HepG2 (cell line): Measurements from ENCODE around the gene ARL3. TPM values are rescaled to one million over a fixed set of nuclear protein-coding genes. Genes with fewer than 3 reads are reported as not detected.

Experiments used
- BRD4 ChIP-seq: sonication (generic); formaldehyde crosslinking; IDR thresholded peaks from 2 replicates; pipeline ENCODE4 v1.4.0; 2020; ENCODE audit warnings: missing genetic modification reagents
- GTF2F1 ChIP-seq: fragments of 150-350 bp; IDR thresholded peaks from 2 replicates; pipeline ENCODE4 v1.6.1; 2014; ENCODE audit warnings: low read length
- IRF2 ChIP-seq: IDR thresholded peaks from 2 replicates; pipeline ENCODE4 v1.6.1; 2018; ENCODE audit warnings: missing genetic modification reagents, missing compliant biosample characterization
- KLF12 ChIP-seq: sonication (generic); formaldehyde crosslinking; IDR thresholded peaks from 2 replicates; pipeline ENCODE4 v1.4.0; 2020; ENCODE audit warnings: missing genetic modification reagents, borderline replicate concordance
- NR3C1 ChIP-seq: sonication (generic); formaldehyde crosslinking; IDR thresholded peaks from 2 replicates; pipeline ENCODE4 v1.4.0; 2020; ENCODE audit warnings: missing genetic modification reagents
- RELA ChIP-seq: sonication (generic); formaldehyde crosslinking; IDR thresholded peaks from 2 replicates; pipeline ENCODE4 v1.4.0; 2020; ENCODE audit warnings: missing genetic modification reagents
- SRSF1 ChIP-seq: fragments of 200-400 bp; formaldehyde crosslinking; optimal IDR thresholded peaks from 2 replicates; pipeline ENCODE3; 2017; ENCODE audit warnings: mild to moderate bottlenecking, low read depth, low read length, moderate library complexity
- ZMAT3 ChIP-seq: sonication (generic); formaldehyde crosslinking; conservative IDR thresholded peaks from 2 replicates; pipeline ENCODE4 v1.7.0; 2021; ENCODE audit warnings: missing genetic modification reagents
- ZNF143 ChIP-seq: sonication (generic); formaldehyde crosslinking; IDR thresholded peaks from 2 replicates; pipeline ENCODE4 v1.4.0; 2020; ENCODE audit warnings: missing genetic modification reagents
- ZNF264 ChIP-seq: sonication (generic); formaldehyde crosslinking; IDR thresholded peaks from 2 replicates; pipeline ENCODE4 v1.4.0; 2020; ENCODE audit warnings: missing genetic modification reagents
- ZNF510 ChIP-seq: sonication (generic); formaldehyde crosslinking; IDR thresholded peaks from 2 replicates; pipeline ENCODE4 v1.4.0; 2020; ENCODE audit warnings: low read depth, mild to moderate bottlenecking, missing genetic modification reagents
- ZNF891 ChIP-seq: sonication (generic); formaldehyde crosslinking; IDR thresholded peaks from 2 replicates; pipeline ENCODE4 v1.5.0; 2020; ENCODE audit warnings: mild to moderate bottlenecking, missing genetic modification reagents
- polyA plus RNA-seq, 8 experiments: library from polyadenylated mRNA; depleted of rRNA in 3 of 8; stranded (reverse) in 7 of 8; unstranded in 1 of 8; fragments of >200 nt; fragmentation: Illumina TruSeq in 4 of 8; extraction: Trizol in 4 of 8; gene quantifications; 2 replicates each; pipeline versions ENCODE4 v1.2.1 to v1.2.3, GENCODE V29; 2011 to 2016; ENCODE audit warnings: low read depth in 4 of 8, missing spikeins in 1 of 8, mixed read lengths in 1 of 8; ENCODE audit not compliant: insufficient read depth in 1 of 8
- total RNA-seq, 5 experiments: library from RNA; depleted of rRNA; stranded (reverse); fragments of >200 nt; fragmentation: Illumina TruSeq; extraction: Trizol; gene quantifications; 2 replicates each; pipeline ENCODE4 v1.2.3, GENCODE V29; 2016; ENCODE audit warnings: low read depth in 1 of 5
- TF ChIP-seq, protein P1 (sequence below): sonication (generic); formaldehyde crosslinking; IDR thresholded peaks from 2 replicates; pipeline ENCODE4 v1.5.1; 2020; ENCODE audit warnings: missing genetic modification reagents, mild to moderate bottlenecking, borderline replicate concordance
- TF ChIP-seq, protein P2 (sequence below): sonication (generic); formaldehyde crosslinking; IDR thresholded peaks from 2 replicates; pipeline ENCODE4 v1.8.1; 2023; ENCODE audit warnings: missing genetic modification reagents, inconsistent platforms, borderline replicate concordance
- TF ChIP-seq, protein P3 (sequence below): IDR thresholded peaks from 2 replicates; pipeline ENCODE4 v1.6.1; 2016; ENCODE audit warnings: missing compliant biosample characterization, missing genetic modification reagents, borderline replicate concordance
- TF ChIP-seq, protein P4 (sequence below): sonication (generic); formaldehyde crosslinking; IDR thresholded peaks from 2 replicates; pipeline ENCODE4 v1.4.0; 2020; ENCODE audit warnings: low read depth, missing genetic modification reagents
- TF ChIP-seq, protein P5 (sequence below): sonication (generic); formaldehyde crosslinking; IDR thresholded peaks from 2 replicates; pipeline ENCODE4 v1.5.0; 2020; ENCODE audit warnings: mild to moderate bottlenecking, missing genetic modification reagents
- TF ChIP-seq, protein P6 (sequence below): sonication (generic); formaldehyde crosslinking; IDR thresholded peaks from 2 replicates; pipeline ENCODE4 v1.4.0; 2020; ENCODE audit warnings: missing genetic modification reagents

Gene ARL3
- total and polyA plus RNA-seq, 2 of the 13 experiments (the other 11 are each of a cell fraction or from before 2014, with no cell fraction given): 5.2 to 6.6 TPM

DNA sequence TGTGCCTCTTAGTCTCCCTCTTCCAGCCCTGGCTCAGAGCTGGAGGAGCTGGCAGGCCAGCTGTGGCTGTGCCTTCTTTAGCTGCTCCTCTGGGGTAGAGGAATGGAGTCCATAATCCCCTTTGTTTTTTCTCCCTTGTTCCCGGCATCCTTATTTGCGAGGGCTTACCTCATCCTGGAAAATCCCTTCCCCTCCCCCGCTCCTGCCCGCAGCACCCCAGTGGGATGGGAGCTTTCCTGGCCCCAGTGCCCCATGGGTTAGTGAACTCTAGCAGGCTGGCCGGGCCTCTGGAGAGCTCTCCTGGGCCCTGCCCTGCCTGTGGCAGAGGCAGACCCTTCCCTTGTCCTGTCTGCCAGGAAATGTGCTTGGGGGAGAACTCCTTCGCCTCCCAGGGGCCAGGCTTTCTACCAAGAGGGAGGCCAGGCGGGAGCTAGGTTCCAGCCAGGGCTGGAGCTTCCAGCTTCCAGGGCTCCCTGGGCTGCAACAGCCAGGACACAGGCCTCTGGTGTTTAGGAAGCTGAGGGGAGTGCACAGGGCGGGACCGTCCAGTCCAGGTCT lies 86.4 kb downstream of the ARL3 start (continued):
- TF ChIP-seq ZNF510 (CRISPR knock-in tag): no peak
- TF ChIP-seq, protein P1, sequence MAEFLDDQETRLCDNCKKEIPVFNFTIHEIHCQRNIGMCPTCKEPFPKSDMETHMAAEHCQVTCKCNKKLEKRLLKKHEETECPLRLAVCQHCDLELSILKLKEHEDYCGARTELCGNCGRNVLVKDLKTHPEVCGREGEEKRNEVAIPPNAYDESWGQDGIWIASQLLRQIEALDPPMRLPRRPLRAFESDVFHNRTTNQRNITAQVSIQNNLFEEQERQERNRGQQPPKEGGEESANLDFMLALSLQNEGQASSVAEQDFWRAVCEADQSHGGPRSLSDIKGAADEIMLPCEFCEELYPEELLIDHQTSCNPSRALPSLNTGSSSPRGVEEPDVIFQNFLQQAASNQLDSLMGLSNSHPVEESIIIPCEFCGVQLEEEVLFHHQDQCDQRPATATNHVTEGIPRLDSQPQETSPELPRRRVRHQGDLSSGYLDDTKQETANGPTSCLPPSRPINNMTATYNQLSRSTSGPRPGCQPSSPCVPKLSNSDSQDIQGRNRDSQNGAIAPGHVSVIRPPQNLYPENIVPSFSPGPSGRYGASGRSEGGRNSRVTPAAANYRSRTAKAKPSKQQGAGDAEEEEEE (CRISPR knock-in tag): no peak
- TF ChIP-seq ZMAT3 (CRISPR knock-in tag): no peak
- TF ChIP-seq, protein P2, sequence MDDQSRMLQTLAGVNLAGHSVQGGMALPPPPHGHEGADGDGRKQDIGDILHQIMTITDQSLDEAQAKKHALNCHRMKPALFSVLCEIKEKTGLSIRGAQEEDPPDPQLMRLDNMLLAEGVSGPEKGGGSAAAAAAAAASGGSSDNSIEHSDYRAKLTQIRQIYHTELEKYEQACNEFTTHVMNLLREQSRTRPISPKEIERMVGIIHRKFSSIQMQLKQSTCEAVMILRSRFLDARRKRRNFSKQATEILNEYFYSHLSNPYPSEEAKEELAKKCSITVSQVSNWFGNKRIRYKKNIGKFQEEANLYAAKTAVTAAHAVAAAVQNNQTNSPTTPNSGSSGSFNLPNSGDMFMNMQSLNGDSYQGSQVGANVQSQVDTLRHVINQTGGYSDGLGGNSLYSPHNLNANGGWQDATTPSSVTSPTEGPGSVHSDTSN (CRISPR knock-in tag): no peak
- TF ChIP-seq BRD4: no peak
- TF ChIP-seq IRF2 (CRISPR knock-in tag): no peak
- TF ChIP-seq GTF2F1: no peak
- TF ChIP-seq NR3C1 (CRISPR knock-in tag): no peak
- TF ChIP-seq, protein P3, sequence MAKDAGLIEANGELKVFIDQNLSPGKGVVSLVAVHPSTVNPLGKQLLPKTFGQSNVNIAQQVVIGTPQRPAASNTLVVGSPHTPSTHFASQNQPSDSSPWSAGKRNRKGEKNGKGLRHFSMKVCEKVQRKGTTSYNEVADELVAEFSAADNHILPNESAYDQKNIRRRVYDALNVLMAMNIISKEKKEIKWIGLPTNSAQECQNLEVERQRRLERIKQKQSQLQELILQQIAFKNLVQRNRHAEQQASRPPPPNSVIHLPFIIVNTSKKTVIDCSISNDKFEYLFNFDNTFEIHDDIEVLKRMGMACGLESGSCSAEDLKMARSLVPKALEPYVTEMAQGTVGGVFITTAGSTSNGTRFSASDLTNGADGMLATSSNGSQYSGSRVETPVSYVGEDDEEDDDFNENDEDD (CRISPR knock-in tag): no peak
- TF ChIP-seq SRSF1: peak; percentile 22
- TF ChIP-seq ZNF143 (CRISPR knock-in tag): peak; percentile 56; the same call in 1 of the 2 replicates
- TF ChIP-seq ZNF891: no peak
- TF ChIP-seq ZNF264: no peak
- TF ChIP-seq RELA (CRISPR knock-in tag): peak; percentile 100
- TF ChIP-seq, protein P4, sequence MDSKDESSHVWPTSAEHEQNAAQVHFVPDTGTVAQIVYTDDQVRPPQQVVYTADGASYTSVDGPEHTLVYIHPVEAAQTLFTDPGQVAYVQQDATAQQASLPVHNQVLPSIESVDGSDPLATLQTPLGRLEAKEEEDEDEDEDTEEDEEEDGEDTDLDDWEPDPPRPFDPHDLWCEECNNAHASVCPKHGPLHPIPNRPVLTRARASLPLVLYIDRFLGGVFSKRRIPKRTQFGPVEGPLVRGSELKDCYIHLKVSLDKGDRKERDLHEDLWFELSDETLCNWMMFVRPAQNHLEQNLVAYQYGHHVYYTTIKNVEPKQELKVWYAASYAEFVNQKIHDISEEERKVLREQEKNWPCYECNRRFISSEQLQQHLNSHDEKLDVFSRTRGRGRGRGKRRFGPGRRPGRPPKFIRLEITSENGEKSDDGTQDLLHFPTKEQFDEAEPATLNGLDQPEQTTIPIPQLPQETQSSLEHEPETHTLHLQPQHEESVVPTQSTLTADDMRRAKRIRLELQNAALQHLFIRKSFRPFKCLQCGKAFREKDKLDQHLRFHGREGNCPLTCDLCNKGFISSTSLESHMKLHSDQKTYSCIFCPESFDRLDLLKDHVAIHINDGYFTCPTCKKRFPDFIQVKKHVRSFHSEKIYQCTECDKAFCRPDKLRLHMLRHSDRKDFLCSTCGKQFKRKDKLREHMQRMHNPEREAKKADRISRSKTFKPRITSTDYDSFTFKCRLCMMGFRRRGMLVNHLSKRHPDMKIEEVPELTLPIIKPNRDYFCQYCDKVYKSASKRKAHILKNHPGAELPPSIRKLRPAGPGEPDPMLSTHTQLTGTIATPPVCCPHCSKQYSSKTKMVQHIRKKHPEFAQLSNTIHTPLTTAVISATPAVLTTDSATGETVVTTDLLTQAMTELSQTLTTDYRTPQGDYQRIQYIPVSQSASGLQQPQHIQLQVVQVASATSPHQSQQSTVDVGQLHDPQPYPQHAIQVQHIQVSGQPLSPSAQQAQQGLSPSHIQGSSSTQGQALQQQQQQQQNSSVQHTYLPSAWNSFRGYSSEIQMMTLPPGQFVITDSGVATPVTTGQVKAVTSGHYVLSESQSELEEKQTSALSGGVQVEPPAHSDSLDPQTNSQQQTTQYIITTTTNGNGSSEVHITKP (CRISPR knock-in tag): no peak
- no peak for TF ChIP-seq KLF12 (CRISPR knock-in tag)
- TF ChIP-seq, protein P5, sequence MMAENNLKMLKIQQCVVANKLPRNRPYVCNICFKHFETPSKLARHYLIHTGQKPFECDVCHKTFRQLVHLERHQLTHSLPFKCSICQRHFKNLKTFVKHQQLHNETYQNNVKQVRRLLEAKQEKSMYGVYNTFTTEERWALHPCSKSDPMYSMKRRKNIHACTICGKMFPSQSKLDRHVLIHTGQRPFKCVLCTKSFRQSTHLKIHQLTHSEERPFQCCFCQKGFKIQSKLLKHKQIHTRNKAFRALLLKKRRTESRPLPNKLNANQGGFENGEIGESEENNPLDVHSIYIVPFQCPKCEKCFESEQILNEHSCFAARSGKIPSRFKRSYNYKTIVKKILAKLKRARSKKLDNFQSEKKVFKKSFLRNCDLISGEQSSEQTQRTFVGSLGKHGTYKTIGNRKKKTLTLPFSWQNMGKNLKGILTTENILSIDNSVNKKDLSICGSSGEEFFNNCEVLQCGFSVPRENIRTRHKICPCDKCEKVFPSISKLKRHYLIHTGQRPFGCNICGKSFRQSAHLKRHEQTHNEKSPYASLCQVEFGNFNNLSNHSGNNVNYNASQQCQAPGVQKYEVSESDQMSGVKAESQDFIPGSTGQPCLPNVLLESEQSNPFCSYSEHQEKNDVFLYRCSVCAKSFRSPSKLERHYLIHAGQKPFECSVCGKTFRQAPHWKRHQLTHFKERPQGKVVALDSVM (CRISPR knock-in tag): no peak
- TF ChIP-seq, protein P6, sequence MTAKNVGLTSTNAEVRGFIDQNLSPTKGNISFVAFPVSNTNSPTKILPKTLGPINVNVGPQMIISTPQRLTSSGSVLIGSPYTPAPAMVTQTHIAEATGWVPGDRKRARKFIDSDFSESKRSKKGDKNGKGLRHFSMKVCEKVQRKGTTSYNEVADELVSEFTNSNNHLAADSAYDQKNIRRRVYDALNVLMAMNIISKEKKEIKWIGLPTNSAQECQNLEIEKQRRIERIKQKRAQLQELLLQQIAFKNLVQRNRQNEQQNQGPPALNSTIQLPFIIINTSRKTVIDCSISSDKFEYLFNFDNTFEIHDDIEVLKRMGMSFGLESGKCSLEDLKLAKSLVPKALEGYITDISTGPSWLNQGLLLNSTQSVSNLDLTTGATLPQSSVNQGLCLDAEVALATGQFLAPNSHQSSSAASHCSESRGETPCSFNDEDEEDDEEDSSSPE (CRISPR knock-in tag): no peak
